GM12865 (cell line): ENCODE measurements around the gene CNKSR3.

ENCODE experiments used
- DNase-seq: peaks from one replicate; pipeline ENCODE4 v3.0.0; 2010; ENCODE audit warnings: low read depth
- H3K4me3 ChIP-seq: 2 replicates; pipeline ENCODE4 v1.5.1; 2011; ENCODE audit warnings: mild to moderate bottlenecking, low read depth, low read length, control low read depth
- TF ChIP-seq, protein P1 (sequence below): IDR thresholded peaks from 2 replicates; pipeline ENCODE4 v1.5.1; 2011; ENCODE audit warnings: low read length, control low read depth, low read depth, inconsistent platforms; ENCODE audit not compliant: insufficient read depth; ENCODE audit errors: missing control alignments

The CNKSR3 gene

DNA sequence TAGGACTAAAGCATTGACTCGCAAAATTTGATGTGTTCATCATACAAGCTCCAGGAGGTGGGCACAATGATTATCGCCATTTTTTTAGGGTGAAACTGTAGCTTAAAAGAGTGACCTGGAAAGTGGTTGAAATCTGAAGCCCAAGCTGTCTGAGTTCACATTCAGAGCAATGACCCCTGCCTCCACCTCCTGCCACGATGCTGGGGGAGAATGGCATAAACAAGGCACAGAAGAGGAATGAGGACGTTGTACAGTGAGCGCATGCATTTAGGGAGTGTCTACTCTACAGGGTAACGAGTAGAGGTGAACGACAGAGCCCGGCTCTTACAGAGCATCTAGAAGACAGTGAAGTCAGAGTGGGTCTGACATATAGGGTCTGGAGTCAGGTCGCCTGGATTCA lies 37.2 kb downstream of the CNKSR3 start:
- DNase-seq = no peak
- TF ChIP-seq, protein P1, sequence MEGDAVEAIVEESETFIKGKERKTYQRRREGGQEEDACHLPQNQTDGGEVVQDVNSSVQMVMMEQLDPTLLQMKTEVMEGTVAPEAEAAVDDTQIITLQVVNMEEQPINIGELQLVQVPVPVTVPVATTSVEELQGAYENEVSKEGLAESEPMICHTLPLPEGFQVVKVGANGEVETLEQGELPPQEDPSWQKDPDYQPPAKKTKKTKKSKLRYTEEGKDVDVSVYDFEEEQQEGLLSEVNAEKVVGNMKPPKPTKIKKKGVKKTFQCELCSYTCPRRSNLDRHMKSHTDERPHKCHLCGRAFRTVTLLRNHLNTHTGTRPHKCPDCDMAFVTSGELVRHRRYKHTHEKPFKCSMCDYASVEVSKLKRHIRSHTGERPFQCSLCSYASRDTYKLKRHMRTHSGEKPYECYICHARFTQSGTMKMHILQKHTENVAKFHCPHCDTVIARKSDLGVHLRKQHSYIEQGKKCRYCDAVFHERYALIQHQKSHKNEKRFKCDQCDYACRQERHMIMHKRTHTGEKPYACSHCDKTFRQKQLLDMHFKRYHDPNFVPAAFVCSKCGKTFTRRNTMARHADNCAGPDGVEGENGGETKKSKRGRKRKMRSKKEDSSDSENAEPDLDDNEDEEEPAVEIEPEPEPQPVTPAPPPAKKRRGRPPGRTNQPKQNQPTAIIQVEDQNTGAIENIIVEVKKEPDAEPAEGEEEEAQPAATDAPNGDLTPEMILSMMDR = no peak
- no peak overlapping the region for H3K4me3 ChIP-seq

DNA sequence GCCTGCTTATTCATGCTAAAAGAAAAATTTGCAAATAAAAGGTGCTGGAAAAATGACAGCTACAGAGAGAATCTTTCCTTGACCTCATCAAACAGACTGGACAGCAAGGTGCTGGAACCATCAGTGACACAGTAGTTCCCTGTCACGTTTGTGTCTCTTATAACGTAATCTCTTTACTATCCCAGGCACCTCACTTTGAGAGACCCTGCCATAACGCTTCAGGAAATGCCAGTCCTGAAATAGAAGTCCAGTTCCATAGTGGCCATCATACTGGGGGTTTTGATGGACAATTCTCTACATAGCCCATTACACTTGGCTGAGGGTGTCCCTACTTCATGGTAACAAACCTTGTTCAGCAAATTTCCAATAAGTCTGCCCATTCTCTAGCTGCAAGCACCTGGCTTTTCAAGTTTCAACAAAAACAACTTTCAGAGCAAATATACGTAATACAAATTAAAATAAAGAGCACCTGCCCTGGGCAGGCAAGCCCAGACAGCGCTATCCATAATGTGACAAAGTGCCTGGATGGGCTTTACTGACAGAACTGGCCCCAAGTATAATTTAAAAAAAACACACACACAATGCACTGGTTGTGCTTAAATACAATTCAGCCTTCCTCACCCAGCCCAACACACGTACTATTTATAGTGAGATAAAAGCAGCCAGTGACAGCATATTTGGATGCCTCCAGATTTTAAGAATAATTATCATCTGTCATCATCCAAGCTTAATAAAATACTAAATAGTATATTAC lies 38.7 kb downstream of the CNKSR3 start:
- DNase-seq = no peak
- TF ChIP-seq, protein P1 = no peak
- H3K4me3 ChIP-seq = no peak overlapping the region

DNA sequence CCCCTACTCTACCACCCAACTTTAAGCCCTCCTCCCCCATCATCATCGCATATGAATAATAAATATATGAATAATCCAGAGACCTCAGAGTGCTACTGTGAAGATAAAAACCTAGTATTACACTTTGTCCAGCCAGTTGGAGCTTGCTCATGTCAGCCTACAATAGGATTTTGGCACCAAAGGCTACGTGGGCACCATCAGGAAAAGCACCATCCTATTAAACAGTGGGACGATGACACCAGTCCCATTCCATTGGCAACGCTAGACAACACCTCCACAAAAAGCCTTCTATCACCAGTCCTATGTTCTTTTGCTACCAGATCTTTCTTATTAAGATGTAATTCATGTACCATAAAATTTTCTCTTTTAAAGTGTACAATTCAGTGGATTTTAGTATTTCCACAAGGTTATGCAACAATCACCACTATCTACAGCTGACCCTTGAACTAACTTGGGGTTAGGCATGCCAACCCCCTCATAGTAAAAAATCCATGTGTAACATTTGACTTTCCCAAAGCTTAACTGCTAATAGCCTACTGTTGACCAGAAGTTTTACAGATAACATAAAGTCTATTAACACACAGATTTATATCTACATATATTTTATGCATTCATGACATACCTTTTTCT lies 41.1 kb downstream of the CNKSR3 start:
- H3K4me3 ChIP-seq = no peak overlapping the region
- TF ChIP-seq, protein P1 = no peak
- no peak for DNase-seq

DNA sequence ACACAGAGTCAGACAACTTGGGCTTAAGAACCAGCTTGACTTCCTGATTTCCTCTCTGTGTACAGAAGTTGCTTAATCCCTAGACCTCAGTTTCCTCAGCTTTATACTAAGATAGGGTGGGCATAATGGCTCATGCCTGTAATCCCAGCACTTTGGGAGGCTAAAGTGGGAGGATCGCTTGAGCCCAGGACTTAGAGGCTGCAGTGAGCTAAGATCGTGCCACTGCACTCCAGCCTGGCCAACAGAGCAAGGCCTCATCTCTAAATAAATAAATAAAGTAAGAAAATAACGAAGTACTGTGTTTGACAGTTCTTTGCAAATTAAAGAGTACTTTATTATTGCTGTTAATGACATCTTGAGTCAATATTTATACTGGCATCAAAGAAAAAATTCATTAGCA lies 41.7 kb downstream of the CNKSR3 start:
- H3K4me3 ChIP-seq = no peak overlapping the region
- TF ChIP-seq, protein P1 = no peak
- no peak for DNase-seq

DNA sequence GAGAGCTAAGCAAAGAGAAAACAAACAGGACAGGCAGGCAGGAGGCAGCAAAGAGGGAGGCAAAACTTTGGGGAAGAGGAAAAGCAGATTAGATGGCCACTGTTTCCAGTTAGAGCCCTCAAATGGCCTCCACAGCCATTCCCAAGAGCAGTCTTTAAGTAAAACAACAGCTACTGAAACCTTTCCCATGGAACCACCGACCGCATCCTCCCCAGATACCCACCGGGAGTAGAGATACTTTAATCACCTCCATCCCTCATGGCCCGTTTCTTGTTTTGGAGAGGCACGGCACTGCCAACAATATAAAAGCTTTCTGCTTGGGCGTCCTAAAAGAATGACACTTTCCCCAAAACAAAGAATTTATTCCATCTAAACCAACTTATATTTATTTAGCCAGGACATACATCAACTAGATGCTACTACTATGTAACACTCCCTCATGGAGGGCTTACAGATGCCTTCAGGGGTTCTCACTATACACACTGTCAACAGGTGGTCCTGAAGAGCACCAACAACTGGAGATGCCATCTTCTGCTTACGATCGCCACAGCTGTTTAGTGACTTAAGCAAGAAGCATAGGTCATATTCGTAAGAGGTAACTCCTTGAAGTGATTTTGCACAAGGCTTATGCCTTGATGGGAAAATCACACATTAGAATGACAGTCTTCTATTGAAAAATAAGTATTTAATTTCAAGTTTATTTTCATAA lies 43.4 kb downstream of the CNKSR3 start:
- TF ChIP-seq, protein P1 = no peak
- no peak overlapping the region for H3K4me3 ChIP-seq
- no peak for DNase-seq

DNA sequence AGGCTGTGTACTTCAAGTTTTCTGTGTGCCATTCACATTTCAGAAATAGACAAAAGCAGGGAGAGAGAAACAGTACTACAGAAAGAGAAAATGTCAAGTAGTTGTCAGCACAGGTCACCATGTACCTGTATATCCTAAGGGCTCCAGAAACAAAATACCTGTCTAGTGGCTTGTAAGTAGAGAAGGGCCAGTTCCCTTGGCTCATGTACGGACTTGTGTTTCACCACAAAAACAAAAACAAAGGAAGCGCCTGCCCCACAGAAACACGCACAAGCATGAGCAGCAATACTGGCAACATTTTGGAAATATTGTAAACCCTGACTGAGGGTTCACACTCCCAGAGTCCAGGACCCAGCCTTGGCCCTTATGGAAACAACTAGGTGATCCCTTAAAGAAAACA lies 44.3 kb downstream of the CNKSR3 start:
- DNase-seq = no peak
- no peak overlapping the region for H3K4me3 ChIP-seq
- TF ChIP-seq, protein P1 = no peak
